Left kidney (tissue), 2 donors: ENCODE measurements around the gene CRYGA. TPM values are rescaled to one million over a fixed set of nuclear protein-coding genes. Genes with fewer than 3 reads are reported as not detected.
"Not testable (repeated sequence)": the region's sequence is repeated elsewhere in the genome, so short reads cannot be mapped to it uniquely, and the experiment has no call there.

Experiments
- DNase-seq: peaks from one replicate; pipeline ENCODE4 v3.0.0-alpha.2; 2013
- polyA plus RNA-seq: library from polyadenylated mRNA; unstranded; fragments of 120-200 nt; gene quantifications from one replicate; pipeline ENCODE4 v1.2.1, GENCODE V29; 2013; ENCODE audit not compliant: insufficient read length

CRYGA gene
- polyA plus RNA-seq, 1 donor: not detected

GRCh38 chr2:208125251-208125650 lies 38.1 kb downstream of the CRYGA start:
- DNase-seq: no peak

DNA sequence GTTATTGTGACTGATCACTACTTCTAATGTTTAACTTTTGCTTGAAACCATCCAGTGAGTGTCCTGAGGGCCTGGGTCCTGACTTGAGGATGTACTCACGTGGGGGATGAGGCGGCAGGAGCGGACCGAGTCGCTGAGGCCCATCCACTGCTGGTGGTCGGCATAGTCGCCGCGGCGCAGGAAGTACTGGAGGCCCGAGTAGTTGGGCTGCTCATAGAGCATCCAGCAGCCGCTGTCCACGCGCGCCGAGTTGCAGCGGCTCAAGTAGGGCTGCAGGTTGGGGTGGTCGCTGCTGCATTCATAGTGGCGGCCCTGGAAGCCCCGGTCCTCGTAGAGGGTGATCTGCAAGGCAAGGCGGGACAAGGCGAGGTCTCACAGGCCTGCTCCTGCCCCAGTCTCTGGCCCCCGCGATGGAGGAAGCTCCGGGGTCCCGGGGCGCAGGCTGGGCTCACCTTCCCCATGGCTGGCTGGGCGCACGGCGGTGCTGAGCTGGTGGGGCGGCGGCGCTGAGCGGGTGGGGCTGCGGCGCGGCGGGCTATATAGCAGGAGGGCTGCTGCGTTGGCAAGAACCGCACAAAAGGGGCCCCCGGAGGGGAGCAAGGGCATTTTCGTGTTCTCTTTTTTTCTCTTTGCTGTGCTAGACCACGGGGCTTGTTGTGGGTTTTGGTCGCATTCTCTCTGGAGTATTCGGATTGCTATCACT lies 39.2 kb downstream of the CRYGA start, which contains the start of gene CRYGD:
Gene CRYGD (minus strand): TSS at position 512 of the 703 bp plus-strand sequence. CDS start 51 bp downstream, at position 461.
- DNase-seq: not testable (repeated sequence)

- no peak for DNase-seq
Measured at GRCh38 chr2:208122248-208122647, 41.1 kb downstream of the CRYGA start.

GRCh38 chr2:208118918-208119317 lies 44.5 kb downstream of the CRYGA start:
- DNase-seq: no peak

GRCh38 chr2:208117390-208117789 lies 46.0 kb downstream of the CRYGA start:
- not testable (repeated sequence) for DNase-seq

GRCh38 chr2:208112969-208113368 lies 50.4 kb downstream of the CRYGA start:
- no peak for DNase-seq

DNA sequence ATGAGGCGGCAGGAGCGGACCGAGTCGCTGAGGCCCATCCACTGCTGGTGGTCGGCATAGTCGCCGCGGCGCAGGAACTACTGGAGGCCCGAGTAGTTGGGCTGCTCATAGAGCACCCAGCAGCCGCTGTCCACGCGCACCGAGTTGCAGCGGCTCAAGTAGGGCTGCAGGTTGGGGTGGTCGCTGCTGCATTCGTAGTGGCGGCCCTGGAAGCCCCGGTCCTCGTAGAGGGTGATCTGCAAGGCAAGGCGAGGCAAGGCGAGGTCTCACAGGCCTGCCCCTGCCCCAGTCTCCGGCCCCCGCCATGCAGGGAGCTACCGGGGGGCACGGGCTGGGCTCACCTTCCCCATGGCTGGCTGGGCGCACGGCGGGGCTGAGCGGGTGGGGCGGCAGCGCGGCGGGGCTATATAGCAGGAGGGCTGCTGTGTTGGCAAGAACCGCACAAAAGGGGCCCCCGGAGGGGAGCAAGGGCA lies 51.1 kb downstream of the CRYGA start:
- DNase-seq: not testable (repeated sequence)

Other genes starting within 250 kb of the CRYGA start
- 17.1 TPM for gene PLEKHM3, start 138.1 kb downstream of the CRYGA start, polyA plus RNA-seq
- not detected for gene CRYGD, start 39.1 kb downstream of the CRYGA start, polyA plus RNA-seq
- not detected for gene CRYGC, start 33.8 kb downstream of the CRYGA start, polyA plus RNA-seq
- gene CRYGB, start 17.4 kb downstream of the CRYGA start, polyA plus RNA-seq: not detected
- gene C2orf80, start 26.4 kb upstream of the CRYGA start, polyA plus RNA-seq: 0.25 TPM
- gene IDH1, start 91.5 kb upstream of the CRYGA start, polyA plus RNA-seq: 109 TPM
- gene PIKFYVE, start 102.7 kb upstream of the CRYGA start, polyA plus RNA-seq: 34.5 TPM
- gene PTH2R, start 243.2 kb upstream of the CRYGA start, polyA plus RNA-seq: 62.4 TPM